HG02798 (cell line): Measurements from ENCODE around the gene PHF21B.

Experiments
- ATAC-seq: cut with Tn5 transposase; IDR thresholded peaks from one replicate; pipeline ENCODE4 v1.9.1; 2021; ENCODE audit warnings: mild to moderate bottlenecking; ENCODE audit not compliant: unreplicated experiment, poor library complexity

Gene PHF21B

DNA sequence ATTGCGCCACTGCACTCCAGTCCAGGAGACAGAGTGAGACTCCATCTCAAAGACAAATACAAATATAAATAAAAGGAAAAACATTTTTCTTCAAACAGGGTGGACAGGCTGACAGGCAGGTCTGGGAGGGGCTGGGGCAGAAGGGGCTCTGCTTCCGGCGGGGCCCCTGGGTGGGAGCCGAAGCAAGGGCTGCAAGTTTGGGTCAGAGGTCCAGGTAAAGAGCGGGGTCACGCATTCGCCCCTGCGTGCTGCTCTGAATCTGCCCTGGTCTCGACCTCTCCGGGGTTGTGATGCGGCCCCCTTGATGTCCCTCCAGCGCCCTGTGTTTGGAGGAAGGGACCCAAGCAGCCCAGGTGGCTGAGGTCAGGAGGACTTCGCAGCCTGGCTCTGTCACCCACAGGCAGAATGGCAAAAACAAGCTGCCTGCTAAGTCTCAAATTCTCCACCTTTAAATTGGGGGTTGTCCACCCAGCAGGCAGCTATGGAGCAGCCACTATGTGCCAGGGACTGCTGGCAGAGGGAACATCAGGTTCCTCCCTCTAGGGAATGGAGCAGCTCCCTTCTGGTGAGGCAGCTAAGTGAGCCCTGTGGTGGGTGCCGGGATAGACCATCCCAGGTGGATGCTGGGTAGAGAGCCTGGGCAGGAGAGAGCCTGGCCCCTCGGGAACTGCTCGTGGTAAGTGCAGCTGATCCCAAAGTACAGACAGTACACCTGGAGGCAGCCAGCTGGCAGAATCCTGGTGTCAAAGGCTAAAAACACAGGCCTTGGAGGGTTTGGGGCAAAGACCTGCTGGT, 10.3 kb upstream of the PHF21B start:
- ATAC-seq: no peak

DNA sequence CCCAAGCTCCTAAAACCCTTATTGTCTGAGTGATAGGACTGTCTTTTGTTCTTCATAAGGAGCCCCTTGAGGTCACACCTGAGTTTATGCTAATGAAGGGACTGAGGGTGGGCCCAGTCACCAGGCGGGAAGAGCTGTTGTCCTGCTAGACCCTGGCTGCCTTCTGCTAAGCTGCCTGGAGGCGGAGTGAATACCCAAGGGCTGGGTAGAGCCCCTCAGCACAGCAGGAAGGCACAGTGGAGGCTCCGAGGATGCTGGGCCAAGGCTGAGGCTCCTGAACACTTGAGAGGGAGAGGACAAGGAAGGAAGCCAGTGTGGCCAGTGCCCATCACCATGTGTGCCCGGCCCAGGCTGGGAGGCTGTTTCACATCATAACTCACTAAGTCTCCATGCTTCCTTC, 4.8 kb upstream of the PHF21B start:
- ATAC-seq: no peak

DNA sequence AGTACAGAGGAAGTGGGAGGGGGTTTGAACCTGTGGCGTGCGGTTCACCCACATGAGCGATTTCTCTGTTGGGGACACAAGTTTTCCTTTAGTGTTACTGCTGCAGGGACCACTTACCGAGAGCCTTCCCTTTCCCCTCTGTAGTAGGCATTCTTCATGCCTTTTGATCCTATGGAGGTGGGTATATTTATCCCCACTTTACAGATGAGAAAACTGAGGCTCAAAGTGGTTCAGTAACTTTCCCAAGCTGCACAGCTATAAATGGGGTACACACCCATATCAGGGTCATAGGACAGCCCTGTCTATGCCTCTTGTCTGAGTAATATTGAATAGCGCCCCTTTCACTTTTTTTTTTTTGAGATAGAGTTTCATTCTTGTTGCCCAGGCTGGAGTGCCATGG, 3.3 kb upstream of the PHF21B start:
- no peak for ATAC-seq

DNA sequence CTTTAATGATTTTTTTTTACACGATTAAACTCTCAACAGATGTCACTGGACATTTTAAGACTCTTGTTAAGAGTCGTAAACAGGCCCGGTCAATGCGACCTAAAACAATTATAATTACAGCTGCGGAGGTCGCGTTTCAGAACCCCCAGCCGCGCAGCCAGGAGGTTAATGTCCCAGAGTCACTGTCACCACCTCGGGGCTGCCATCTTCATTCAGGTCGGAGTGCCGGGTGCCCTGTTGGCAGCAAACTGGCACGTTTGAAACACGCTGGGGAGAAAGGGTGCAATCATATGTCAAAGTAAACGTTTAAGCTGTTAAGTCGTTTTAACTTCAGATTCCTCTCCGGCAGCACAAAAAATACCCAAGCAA, 711 bp upstream of the PHF21B start:
- no peak for ATAC-seq

DNA sequence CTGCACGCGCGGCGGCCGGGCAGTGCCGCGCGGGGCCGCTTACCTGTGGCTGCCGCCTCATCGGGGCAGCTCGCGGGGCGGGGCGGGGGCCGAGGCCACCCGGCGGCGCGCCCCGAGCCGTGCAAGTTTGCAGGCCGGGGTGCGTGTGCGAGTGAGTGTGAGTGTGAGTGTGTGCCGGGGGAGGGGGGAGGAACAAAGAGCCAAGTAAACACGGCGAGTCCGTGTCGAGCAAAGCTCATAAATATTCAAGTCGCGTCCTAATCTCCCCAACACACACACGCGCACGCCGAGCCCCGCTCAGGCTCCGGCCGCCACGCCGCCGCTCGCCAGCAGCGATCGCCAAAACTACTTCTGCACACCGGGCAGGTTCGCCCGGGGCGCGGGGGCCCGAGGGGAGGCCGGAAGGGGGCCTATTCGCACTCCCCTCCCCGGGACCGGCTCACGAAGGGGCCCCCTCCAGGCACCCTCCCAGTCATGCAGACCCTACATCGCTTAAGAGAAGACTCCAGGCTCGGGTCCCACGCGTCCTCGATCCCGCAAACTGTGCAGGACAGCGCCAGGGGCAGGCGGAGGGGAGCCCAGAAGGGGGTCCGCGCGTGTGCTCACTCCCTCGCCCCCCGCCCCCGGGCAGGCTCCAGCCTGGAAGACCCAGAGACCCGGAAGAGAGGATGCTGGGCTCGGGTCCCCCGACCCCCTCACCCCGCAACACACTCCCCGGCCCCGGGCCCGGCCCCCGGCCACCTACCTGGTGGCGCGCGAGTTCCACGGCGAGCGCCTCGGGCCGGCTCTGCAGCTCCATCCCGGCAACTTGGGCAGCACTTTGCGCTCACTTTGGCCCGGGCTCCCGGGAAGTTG, 827 bp downstream of the PHF21B start:
- no peak for ATAC-seq

DNA sequence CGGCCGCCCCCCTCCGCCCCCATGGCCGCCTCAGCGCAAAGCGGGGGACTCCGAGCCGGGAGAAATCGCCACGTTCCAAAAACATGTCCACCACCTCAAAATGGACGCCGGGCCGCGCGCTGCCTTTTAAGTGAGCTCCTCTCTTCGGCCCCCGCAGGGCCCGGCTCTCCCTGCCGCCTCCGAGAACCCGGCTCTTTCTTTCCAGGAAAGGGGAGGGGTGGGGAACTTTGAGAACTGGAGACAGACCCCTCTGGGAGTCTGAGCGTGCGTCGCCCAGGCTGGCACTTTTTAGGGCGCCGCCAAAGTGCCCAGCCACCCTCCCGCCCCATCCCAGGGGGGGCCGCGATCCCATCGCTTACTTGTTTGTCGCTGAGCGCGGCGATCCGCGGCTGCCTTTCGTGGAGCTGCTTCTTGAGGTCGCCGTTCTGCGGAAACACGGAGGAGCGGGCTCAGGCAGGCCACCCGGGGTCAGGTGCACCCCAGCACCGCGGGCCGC, 1.6 kb downstream of the PHF21B start:
- no peak for ATAC-seq

DNA sequence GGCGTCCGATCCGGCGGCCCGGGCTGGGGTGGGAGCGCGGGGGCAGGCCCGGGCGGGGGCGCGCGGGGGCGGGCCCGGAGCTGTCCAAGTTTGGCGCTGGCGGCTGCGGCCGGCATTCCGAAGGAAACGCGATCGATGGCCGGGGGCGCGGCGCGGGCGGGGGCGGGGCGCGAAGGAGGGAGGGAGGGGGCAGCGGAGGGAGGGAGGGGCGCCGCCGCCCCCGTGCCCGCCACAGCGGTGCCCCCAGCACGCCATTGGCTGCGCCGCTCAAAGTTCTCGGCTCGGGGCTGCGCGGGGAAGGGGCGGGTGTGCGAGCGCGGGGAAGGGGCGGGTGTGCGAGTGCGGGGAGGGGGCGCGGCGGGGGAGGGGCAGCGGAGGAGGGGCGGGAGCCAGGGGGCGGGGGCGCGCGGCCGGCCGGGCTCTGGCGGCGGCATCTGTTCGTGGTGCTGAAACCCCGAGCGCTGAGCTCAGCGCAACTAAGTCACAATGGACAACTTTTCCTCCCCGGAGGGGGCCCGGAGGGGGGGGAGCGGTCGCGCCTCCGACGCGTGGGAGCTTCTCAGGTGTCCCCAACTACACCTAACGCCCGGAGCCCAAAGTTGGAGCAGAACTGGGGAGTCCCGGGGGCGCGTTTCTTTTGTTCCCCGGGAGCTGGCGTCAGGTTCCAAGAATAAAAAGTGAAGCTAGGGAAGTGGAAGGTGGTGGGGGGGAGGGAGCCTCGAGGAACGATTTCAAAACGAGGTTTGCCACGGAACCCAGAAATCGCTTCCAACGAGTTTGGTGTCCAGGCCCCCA, 2.2 kb downstream of the PHF21B start:
- no peak for ATAC-seq

DNA sequence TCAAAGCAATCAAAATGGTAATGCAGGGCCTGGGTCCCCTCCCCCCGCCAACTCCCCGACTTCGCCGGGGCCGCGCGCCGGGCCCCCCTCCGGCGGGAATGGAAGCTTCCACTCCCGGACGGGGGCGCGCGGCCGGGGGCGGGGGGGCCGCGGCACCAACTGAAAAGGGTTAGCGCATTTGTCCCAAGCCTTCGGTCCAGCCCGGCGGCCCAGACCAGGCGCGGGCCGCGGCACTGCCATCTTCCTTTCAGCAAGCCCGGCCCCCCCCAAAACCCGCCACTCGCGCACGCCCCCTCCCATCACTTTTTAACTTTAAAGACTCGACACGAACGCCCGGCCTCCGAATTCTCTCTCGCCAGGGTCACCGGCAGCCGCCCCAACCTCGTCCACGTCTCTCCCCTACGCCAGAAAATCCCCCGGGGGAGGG, 2.8 kb downstream of the PHF21B start:
- no peak for ATAC-seq

DNA sequence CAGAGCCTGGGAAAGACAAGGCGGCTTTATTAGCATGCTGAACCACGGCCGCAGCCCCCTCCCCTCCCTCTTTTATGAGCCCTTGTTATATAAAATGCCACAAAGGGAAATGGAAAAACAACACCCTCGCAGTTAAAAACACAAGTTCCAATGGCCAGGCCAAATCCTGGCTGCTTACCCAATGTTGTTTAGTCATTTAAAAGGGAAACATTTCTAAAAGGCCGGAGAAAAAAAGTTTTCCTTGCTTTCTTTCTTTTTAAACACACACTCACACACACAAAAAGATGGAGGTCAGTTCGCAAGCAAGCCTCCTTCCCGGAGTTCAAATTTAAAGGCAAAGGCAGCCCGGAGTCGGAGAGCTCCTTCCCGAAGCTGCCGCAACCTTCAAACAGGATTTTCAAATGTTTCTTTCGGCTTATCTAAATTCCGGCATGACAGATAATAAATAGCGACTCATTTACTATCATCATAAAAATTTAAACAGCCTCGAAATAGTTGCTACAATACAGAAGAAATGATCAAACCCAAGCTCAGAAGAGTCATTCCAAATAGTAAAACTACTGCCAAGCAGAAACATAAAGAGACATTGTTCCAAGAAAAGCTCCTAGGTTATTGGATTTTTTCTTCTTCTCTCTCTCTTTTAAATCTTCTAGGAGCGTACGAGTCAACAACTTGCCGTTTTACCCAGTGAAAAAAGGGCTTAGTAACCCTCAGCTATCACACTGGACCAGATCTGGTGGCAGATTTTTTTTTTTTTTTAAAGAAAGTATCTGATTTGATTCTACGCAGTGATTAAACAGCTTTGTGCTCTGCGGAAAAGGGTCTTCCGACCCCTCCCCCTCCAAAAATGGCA, 3.5 kb downstream of the PHF21B start:
- ATAC-seq: no peak

DNA sequence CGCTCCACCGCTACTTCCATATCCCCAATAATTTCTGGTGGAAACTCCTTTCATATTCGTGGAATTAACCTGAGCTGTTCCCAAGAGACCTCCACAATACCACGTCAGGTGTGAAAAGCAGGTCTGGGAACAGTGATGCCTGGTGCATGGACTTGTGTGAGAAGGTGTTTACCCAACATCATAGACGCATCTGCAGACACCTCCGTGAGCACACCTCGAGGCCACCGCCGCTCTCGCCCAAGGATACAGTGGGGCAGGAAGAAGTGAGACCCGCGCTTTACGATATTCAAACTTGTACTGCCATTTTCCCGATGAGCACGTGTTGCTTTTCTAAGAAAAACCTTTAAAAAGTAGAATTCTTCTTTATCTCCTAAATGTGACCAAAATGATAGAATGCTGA, 8.2 kb downstream of the PHF21B start:
- no peak for ATAC-seq

DNA sequence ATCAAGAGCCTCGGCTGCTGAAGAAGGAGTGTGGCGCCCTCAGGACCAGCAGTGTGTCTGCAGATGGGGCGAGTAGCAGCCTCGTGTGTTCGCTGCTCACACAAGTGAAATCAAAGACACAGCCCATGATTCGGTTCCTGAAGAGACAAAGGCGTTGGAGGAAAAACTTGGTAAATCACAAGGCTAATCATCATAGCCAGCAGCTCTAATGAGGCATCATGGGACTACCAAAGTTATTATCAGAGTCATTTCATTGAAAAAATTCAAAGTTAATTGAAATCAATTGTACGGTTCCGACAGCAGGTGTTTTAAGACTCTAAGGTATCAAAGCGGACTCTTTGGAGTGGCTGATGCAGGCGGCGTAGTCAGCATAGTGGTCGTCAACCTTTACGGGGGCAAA, 9.5 kb downstream of the PHF21B start:
- ATAC-seq: no peak

DNA sequence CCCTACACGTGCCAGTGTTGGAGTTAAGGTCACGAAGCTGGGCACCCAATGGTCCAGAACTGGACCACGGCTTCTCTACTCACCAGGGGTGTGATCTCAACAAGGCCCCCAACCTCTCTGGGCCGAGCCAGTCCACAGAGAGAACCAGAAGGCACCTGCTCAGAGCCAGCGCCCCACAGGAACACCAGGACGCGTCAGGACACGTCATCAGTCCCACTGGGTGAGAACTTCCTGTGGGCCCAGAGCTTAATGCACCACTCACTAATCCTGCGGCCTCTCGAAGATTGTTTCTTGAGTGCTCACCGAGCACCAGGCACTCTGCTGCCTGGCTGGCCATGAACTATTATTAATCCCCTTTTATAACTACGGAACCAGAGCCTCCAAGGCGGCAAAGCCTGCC, 10.1 kb downstream of the PHF21B start:
- no peak for ATAC-seq

DNA sequence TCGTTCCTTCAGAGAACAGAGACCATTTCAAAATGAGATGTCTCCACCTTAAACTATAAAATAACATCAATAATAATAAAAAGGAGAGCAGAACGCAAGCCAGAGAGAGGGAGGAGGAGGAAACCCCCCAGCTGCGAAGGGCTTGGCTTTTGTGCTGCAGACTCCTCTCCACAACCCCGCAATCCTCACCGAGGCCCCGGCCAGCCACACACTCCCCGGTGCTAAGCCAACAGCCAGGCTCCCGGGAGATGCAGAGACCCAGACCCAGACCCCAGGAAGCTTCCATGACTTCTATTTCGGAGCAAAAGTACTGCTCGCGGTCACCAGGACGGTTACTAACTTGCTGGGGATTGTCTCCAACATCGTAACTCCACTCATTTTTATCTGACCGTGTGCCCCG, 10.6 kb downstream of the PHF21B start:
- ATAC-seq: no peak

DNA sequence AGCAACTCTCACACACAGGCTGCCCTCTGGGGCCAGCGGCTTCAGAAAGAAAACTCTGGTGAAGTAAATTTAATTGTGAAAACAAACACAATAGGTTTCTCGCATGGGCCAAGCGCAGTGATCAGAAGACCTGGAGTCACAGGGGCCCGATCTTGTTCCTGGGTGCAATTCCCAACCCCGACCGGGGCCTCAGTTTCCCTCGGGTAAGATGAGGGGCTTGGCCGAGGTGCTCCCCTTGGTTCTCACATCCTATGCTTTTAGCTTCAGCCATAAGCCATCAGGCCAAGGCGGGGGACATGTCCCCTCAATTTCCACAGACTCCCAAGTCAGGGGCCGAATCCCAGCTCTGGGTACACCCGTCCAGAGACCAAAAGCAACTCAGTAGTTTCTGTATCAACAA, 11.5 kb downstream of the PHF21B start:
- ATAC-seq: no peak

DNA sequence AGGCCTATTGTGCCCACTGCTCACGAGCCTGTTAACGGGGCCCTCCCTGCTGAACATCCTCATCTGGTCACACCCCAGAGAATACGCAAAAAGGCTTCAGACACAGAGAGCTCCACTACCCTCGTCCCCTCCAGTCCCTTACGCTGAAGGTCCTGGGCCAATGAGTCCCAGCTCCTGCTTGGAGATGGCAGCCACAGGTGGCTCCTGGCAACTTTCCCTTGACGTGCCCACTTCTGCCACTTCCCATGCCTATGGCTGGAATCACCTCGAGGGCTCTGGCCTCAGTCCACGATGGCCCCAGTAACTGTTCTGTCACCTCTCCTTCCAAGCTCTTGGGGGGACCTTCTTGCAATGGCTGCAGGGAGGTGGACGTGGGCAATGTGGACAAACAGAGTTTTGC, 12.7 kb downstream of the PHF21B start:
- no peak for ATAC-seq

DNA sequence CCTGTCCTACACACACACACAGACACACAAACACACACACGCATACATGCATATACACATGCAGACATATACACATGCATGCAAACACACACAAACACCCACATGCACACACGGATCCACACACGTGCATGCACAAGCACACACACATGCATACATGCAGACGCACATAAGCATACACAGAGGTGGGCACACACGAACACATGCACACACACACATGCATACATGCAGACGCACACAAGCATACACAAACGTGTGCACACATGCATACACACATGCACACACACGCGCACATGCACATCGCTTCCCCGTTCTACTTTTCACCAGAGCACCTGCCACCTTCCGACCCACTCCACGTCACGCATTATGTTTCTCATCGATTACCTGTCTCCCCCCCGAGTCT, 13.2 kb downstream of the PHF21B start:
- ATAC-seq: no peak

DNA sequence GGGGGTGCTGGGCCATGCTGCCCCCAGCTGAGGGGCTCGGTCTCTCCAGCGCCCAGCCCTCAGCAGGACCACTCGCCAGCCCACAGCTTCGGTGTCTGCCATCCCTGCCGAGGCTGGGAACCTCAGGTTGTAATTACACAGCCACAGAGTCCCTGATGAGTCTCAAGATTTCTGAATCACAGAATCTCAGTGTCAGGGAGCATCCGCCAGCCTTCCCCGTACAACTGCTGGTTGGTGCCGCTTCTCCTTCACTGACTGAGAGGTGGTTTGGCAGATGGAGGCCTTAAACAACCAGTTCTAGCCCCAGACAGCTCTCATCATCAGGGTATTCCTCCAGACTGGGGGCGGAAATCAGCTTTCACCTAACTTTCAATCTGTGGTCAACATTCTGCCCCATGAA, 13.7 kb downstream of the PHF21B start:
- no peak for ATAC-seq

DNA sequence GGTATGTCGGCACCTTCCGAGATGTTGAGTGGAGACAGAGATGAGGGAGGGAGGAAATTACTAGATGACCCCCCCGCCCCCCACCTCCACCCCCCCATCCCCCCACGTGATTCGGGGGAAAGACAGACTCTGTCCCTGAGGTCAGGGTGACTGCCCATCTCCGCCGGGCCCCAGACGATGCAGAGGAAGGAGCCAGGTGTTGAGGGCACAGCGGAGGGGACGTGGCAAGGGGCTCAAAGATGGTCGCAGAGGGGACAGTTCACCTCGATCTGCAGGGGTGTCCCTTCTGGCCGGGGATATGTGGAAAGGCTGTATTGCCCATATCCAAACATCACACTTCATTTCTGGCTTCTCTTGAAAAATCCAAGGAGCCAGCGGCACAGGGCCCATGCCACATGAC, 14.1 kb downstream of the PHF21B start:
- no peak for ATAC-seq

DNA sequence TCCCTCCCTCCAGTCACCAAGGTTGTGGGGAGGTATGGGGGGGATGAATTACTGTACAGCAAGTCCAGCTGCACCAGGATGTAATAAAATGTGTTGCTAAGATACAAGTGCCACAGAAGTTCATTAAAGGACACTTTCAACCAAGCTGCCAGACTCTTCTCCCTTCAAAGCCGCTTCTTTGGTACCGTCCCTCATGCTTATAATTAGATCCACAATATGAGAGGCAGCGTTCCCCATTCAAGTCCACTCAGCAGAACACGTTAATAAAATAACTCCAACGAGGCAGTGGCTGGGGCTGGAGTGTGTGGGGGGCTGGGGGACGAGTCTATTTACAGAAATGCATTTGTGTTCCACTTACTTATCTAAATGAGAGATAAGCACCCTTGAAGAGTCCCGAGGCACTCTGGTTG, 14.7 kb downstream of the PHF21B start:
- no peak for ATAC-seq
